Keratinocyte (primary cell): ENCODE results near the gene CEP131.

Experiments
- CTCF ChIP-seq, 3 experiments: IDR thresholded peaks in 1 of 3; conservative IDR thresholded peaks in 1 of 3; optimal IDR thresholded peaks in 1 of 3; 2 replicates in 2 of 3; 3 replicates in 1 of 3; pipeline versions ENCODE3 to v1.5.1; 2011; ENCODE audit warnings: low read length in 3 of 3, mild to moderate bottlenecking in 3 of 3, moderate library complexity in 2 of 3, control low read depth in 1 of 3, inconsistent platforms in 1 of 3; ENCODE audit not compliant: insufficient read depth in 2 of 3; ENCODE audit errors: extremely low read depth in 1 of 3
- EZH2 ChIP-seq: IDR thresholded peaks from one replicate; pipeline ENCODE4 v1.6.1; 2012; ENCODE audit warnings: inconsistent platforms, mild to moderate bottlenecking, low read length, moderate library complexity

- TF ChIP-seq CTCF (optimal IDR thresholded peaks at IDR 0.05 in 1 of 3, IDR thresholded peaks at IDR 0.05 in 1 of 3, conservative IDR thresholded peaks at IDR 0.05 in 1 of 3; ENCODE audit: extremely low read depth in 1 of 3, insufficient read depth in 2 of 3, low read length in 3 of 3) (no peak), EZH2 (no peak)
Observed at GRCh38 chr17:81232616-81233241, 10.0 kb upstream of the CEP131 start.
